HG02981 (cell line): Measurements from ENCODE around the gene BTF3L4.
A peak's percentile ranks its signal among the peaks of the same experiment; 100 is the strongest.
"Not testable (repeated sequence)": the region's sequence is repeated elsewhere in the genome, so short reads cannot be mapped to it uniquely, and the experiment has no call there.

Experiments used
- ATAC-seq: cut with Tn5 transposase; IDR thresholded peaks from one replicate; pipeline ENCODE4 v1.9.1; 2021; ENCODE audit warnings: mild to moderate bottlenecking, moderate library complexity; ENCODE audit not compliant: unreplicated experiment

The BTF3L4 gene

DNA sequence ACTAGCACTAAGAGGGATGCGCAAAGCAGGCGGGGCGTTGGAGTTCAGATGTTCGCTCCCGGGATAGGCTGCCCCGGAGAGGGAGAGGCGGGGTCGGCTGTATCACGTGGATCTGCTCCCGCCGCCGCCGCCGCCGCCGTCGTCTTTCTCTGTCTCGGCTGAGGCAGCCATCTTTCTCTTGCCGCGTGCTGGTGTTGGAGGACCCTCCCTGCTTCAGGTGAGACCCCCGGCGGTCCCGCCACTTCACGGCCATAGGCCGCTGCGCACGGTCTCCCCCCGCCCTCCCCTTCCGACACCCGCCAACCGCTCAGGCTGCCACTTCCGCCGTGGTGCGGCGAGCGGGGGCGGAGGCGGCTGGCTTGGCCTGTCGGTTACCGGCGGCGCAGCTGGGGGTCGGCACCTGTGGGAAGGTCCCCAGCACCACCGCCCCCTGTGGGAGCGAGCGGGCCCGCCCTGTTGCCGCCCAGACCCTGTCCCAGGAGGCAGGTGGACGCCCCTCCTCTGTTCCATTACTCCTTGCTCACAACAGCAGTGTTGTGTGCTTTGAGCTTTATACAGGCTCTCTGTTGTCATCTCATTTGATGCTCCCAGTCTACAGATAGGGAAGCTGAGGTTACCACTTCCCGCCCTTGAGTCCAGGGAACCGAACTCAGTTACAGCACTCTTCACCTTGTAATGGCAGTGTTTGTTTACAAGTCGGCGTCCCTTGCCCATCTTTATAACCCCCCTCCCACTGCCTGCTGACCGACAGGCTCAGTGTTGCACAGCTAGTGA is at the start of gene BTF3L4:
TSS of gene BTF3L4 (plus strand) at position 133 of the 774 bp plus-strand sequence. CDS start 3,553 bp downstream, outside the sequence.
- ATAC-seq: peak; percentile 84

DNA sequence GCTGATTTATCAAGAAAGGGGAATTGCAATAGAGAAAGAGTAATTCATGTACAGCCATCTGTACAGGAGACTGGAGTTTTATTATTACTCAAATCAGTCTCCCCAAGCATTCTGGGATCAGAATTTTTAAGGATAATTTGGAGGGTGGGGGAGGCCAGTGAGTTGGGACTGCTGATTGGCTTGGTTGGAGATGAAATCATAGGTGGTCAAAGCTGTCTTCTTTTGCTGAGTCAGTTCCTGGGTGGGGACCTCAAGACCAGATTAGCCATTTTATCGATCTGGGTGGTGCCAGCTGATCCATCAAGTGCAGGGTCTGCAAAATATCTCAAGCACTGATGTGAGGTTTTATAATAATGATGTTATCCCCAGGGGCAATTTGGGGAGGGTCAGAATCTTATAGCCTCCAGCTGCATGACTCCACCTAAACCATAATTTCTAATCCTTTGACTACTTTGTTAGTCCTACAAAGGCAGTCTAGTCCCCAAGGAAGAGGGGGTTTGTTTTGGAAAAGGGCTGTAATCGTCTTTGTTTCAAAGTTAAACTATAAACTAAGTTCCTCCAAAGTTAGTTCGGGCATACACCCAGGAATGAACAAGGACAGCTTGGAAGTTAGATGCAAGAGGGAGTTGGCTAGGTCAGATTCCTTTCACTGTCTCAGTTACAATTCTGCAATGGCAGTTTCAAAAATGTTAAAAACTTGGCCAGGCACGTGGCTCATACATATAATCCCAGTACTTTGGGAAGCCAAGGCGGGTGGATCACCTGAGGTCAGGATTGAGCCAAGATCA is 48.7 kb upstream of the BTF3L4 start:
- no peak for ATAC-seq

DNA sequence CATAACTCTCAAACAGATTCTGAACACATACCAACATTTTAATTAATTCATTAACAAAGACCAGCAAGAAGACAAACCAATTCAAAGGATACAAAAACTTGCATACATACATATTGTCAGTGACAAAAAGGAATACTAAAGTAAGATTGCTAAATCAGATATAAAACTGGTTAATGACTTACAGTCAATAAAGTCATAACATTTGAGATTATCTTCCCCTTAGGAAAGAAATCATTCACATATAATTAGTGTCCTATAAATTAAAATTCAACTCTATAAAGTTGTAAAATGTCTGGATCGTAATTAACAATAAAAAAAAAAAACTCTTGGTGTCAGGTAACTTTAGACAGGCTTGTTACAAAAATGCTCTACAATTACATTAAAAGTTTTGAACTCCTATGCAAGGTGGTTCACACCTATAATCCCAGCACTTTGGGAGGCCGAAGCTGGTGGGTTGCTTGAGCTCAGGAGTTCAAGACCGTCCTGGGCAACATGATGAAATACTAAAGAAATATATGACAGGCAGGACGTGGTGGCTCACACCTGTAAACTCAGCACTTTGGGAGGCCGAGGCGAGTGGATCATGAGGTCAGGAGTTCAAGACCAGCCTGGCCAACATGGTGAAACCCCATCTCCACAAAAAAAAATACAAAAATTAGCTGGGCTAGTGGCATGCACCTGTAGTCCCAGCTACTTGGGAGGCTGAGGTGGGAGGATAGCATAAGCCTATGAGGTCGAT is 47.9 kb upstream of the BTF3L4 start:
- ATAC-seq: no peak

DNA sequence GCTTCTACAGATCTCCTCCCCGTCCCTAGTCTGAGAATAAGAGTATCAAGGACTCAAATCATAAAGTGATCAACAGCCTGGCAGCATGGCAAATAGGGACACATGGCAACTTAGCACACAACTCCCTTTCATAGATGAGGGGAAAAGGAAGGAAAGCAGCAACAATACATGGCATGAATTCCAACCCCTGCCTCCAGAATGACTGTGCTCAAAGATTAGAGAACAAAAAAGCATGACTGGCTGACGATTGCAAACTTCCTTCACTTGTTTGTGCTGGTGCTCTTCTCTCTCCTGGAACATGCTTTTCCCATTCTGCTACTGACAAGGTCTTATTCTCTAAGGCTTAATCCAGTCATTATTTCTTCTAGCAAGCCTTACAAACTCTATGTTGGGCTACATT is 34.0 kb upstream of the BTF3L4 start:
- ATAC-seq: no peak

DNA sequence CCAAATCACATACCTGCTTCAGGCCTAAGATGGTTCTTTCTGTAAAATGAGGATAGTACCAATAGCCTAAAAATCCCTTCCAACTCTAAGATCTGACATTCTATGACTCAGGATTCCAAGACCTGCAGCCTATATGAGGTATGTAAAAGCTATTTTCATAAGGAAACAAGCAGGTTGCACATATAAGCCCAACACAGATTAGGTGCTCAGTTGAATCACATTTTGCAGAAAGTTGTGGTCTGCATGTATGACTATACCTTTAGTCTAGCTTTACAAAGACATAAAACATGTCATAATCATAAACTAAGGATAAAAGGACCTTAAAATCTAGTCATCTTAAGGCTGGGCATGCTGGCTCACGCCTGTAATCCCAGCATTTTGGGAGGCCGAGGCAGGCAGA is 29.8 kb upstream of the BTF3L4 start:
- ATAC-seq: no peak

DNA sequence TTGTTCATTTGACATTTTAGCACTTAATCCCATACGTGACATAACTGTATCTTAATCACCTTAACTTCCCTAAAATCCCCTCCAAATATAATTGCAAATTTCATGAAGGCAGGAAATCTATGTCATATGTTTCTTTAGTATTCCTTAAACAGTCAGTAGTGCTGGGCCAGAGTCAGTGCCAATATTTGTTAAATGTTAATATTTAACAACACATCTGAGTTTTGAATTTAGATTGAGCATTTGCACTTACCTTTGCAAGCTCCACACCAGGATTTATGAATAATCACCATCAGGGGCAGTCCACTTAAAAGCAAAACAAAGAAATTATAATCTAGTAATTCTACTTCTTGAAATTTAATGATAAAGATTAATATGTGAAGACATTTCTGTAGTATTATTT is 27.8 kb upstream of the BTF3L4 start:
- no peak for ATAC-seq

DNA sequence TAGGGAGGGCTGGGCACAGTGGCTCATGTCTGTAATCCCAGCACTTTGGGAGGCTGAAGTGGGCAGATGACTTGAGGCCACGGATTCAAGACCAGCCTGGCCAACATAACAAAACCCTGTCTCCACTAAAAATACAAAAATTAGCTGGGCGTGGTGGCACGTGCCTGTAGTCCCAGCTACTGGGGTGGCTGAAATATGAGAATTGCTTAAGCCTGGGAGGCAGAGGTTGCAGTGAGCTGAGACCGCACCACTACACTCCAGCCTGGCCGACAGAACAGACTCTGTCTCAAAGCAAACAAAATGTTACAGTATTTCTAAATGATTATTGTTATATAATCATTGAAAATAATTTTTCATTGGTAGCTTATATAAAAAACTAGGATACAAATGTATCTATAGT is 27.3 kb upstream of the BTF3L4 start:
- not testable (repeated sequence) for ATAC-seq

DNA sequence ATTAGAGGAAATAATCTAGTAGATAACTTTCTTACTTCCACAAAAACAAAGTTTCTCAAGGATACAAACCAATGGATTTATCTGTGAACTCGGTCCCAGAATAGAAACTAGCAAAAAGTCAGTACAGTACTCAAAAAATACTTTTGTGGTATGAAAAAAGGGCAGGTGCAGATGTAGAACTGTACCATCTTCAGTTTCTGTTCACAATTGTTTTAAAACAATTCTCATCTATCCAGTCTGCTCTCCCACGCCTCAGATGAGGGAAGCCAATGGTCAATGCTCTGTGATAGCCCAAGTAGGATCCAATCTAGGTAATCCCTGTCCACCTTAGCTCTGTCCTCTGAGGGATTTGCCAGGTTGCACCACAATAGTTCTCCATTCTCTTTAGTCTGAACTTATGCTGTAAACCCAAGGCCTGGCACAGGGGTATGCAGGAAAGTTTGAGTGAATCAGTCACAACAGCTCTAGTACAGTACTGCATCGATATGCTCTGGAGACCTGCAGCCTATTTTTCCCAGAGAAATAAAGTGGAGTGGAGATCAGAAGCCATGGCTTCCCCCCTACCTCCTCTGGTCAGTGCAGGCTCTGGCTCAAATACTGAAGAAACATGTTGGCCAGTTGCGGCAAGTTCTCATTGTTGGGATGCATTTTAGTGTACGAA is 23.8 kb upstream of the BTF3L4 start:
- ATAC-seq: no peak

DNA sequence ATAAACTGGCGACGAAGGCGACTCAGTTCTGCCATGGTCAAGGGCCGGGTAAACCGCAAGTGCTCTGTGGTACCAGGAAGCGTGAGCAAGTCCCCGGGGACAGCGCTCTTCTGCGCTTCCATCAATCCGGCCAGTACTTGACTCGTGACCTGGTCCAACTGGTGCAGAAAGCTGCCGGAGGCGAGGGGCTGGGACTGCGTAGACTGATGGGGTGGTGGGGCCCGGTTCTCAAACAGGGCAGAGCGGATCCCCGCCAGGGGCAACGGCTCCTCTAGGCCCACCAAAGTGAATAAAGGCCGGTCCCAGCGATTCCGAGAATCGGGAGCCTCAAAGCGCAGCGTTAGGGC is 23.3 kb upstream of the BTF3L4 start:
- no peak for ATAC-seq

DNA sequence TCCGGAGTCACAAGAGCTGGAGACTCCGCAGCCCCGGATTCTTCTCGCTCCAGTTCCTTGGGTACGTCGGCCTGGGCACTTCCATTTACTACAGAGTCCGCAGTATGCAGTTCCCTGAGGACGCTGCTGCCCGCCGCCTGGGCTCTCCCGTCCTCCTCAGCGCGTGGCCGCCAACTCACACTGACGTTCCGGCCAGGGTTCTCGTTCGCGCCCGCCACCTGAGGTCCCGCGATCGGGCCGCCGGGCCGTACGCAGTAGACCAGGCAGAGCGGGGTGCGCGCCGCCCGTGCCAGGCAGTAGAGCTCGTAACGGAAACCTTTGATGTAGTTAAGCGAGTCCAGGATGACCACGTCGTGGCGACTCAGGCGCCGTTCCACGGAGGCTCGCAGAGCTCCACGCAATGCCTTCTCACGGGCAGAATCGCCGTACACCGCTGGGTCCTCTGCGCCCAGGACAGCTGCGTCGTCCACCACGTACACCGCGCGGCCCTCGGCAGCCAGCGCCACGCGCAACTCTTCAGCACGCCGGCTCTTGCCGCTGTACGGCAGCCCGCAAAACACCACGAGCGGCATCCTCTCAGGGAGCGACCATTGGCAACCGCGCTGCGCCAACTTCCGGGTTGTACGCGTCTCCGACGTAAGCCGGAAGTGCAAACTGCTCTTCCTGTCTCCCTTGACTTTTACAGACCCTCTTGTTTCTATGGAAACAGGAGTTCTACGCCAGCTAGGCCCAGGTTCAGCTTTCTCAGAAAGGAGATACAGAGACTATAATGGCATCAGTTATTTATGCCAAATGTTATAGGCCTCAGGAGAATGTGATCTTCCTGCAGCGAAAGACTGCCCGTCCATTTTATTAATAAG is 22.7 kb upstream of the BTF3L4 start, which contains the start of gene KTI12:
TSS of gene KTI12 (minus strand) at position 621 of the 860 bp plus-strand sequence. CDS start at position 572, 49 bp downstream.
- ATAC-seq: peak; percentile 83

DNA sequence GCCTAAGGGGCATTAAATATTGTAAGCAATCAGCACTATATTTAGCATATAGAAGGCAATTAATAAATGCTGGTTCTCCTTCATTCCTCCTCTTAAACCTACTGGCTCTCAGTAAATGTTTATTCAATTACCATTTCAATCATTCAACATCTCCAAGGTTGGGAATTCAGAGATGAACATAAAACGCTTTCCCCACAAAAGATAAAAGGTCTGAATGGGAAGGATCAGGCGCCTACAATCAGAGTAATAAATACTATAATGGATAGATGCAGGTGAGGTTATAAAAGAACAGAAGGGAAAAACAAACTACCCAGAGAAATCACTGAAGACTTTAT is 22.1 kb upstream of the BTF3L4 start:
- ATAC-seq: no peak

DNA sequence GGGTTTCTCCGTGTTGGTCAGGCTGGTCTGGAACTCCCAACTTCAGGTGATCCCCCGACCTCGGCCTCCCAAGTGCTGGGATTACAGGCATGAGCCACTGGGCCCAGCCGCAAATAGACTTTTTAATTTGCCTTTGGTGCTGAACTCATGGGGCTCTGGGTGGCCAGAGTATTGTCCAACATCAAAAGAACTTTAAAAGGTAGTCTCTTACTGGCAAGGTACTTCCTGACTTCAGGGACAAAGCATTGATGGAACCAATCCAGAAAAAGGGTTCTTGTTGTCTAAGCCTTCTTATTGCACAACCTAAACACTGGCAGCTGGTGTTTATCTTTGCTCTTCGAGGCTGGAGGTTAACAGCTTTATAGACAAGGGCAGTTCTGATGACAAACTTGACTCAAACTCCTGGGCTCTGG is 18.7 kb upstream of the BTF3L4 start:
- no peak for ATAC-seq

DNA sequence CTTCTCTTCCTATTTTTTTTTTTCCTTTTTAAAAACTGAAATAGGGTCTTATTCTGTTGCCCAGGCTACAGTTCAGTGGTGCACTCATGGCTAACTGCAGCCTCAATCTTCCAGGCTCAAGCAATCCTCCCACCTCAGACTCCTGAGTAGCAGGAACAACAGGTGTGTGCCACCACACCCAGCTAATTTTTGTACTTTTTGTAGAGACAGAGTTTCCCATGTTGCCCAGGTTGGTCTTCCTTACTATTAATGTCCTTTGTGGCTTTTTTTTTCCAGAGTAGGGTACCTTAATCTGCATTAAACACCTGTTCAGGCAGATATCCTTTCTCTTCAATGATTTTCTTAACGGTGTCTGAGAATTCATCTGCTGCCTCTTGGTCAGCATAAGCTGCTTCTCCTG is 18.2 kb upstream of the BTF3L4 start:
- ATAC-seq: no peak

DNA sequence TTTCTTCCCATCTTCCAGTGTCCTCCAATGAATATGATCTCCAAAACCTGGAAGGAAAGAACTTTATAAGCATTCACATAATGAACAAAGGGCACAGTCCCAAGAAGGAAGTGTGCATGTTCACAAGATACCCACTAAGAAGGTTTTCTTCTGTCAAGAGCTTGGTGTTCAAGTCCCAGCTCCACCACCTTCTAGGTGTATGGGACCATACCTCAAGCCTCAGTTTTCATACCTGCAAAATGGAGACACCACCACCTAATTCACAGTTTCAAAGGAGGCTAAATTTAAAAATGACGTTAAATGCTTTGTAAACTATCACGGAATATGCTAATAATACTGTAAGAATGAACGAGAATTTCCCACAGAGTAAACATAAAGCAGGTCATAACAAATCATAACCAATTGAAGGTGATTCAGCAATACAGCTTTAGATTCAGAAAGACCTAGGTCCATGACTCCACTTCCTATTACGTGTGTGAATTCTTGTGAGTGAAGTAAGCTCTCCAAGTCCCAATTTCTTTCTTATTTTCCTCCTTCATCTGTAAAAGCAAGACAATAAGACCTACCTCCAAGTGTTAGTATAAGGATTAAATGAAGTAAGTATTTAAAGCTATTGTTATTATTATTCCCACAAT is 14.4 kb upstream of the BTF3L4 start:
- ATAC-seq: no peak

DNA sequence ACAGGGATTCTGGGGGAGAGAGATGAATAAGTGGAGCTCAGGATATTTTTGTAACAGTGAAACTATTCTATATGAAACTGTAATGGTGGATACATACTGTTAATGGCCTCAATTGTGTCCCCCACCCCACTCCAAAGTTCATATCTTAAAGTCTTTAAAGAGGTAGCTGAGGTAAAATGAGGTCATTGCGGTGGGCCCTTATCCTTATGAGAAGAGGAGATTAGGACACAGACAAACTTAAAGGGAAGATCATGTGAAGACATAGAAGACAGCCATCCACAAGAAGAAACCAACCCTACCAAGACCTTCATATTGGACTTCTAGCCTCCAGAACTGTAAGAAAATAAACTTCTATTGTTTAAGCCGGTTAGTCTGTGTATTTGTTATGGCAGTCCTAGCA is 10.9 kb upstream of the BTF3L4 start:
- no peak for ATAC-seq

DNA sequence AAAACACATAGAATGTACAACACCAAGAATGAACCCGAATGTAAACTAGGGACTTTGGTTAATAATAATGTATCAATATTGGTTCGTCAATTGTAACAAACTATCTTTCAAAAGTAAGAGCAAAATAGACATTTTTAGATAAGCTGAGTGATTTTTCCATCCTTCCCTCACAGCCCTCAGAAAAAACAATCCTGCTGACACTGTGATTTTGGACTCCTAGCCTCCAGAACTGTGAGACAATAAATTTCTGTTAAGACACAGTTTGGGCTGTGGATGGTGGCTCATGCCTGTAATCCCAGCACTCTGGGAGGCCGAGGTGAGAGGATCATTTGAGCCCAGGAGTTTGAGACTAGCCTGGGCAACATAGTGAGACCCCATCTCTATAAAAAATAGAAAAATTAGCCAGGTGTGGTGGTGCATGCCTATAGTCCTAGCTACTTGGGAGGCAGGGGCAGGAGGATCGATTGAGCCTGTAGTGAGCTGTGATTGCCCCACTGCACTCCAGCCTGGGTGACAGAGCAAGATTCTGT is 10.4 kb upstream of the BTF3L4 start:
- not testable (repeated sequence) for ATAC-seq

DNA sequence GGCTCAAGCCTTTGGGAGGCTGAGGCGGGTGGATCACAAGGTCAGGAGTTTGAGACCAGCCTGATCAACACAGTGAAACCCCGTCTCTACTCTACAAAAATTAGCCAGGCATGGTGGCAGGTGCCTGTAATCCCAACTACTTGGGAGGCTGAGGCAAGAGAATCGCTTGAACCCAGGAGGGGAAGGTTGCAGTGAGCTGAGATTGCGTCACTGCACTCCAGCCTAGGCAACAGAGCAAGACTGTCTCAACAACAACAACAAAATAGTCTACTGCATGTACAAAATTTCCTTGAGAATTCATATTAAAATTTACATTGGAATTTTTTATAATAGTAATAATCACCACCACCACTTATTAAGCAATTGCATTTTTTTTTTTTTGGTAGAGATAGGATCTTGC is 6.8 kb upstream of the BTF3L4 start:
- not testable (repeated sequence) for ATAC-seq

DNA sequence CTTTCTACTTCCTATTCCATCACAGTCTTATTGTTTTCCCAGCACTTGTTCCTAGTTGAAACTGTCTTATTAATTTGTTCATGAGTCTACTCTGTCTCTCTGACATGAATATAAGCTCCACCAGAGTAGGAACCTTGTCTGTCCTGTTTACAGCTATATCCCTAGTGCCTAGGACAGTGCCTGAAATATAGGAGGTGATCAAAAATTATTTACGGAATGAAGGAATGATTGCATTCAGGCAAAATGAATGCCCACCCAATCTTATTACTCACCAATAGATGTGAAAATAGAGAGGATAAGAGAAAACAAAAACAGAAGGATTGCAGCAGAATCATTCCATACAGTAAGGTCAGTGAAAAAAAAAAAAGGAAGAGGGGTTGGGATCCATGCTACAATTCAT is 2.2 kb upstream of the BTF3L4 start:
- no peak for ATAC-seq

DNA sequence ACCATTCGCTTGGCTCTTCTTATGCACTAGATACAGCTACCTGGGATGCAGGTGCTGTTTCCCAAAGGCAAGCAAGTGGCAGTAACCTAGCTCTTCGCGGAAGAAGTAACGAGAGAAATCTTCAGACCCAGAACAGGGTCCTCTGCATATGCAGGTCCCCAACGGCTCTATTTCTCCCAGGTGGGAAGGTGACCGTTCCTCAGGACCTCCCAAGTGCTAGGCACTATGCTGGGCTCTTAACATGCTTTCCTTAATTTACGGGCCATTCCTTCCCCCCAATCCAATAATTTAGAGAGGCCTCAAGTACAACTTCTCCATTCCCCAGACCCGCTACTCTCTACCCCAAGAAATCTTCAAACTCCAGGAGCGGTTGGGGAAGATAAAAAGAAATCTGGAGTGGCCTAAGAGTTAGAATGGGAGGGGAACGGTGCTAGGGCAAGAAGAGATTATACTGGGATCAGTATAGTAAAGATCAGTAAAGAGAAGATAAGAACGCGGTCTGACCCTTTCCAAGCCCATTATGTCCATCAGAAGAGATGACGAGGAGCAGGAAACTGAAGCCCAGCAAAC is 1.5 kb upstream of the BTF3L4 start:
- no peak for ATAC-seq
